ENCODE data around the gene ITIH3.

ITIH3 gene

GRCh38 chr3:52844290-52844975 lies 49.8 kb downstream of the ITIH3 start:
- no peak for DNase-seq (ENCODE audit: low spot score)

- DNase-seq (ENCODE audit: low spot score) = peak; percentile 72
Observed at GRCh38 chr3:52845157-52845556, 50.6 kb downstream of the ITIH3 start.

GRCh38 chr3:52845691-52846431 lies 51.3 kb downstream of the ITIH3 start:
- peak; percentile 45 for DNase-seq (ENCODE audit: low spot score)

- no peak for DNase-seq (ENCODE audit: low spot score)
Observed at GRCh38 chr3:52846432-52846965, 51.9 kb downstream of the ITIH3 start.

GRCh38 chr3:52847241-52847640 lies 52.6 kb downstream of the ITIH3 start:
- no peak for DNase-seq (ENCODE audit: low spot score)

GRCh38 chr3:52847726-52848125 lies 53.1 kb downstream of the ITIH3 start:
- no peak for DNase-seq (ENCODE audit: low spot score)

GRCh38 chr3:52848617-52849016 lies 54.0 kb downstream of the ITIH3 start:
- peak; percentile 76 for DNase-seq (ENCODE audit: low spot score)

- DNase-seq (ENCODE audit: low spot score) = no peak
Observed at GRCh38 chr3:52849656-52850055, 55.1 kb downstream of the ITIH3 start.

GRCh38 chr3:52851348-52851747 lies 56.8 kb downstream of the ITIH3 start:
- DNase-seq (ENCODE audit: low spot score) = peak; percentile 64

GRCh38 chr3:52852419-52852818 lies 57.8 kb downstream of the ITIH3 start:
- no peak for DNase-seq (ENCODE audit: low spot score)

GRCh38 chr3:52854013-52854412 lies 59.4 kb downstream of the ITIH3 start:
- no peak for DNase-seq (ENCODE audit: low spot score)

GRCh38 chr3:52856666-52857065 lies 62.1 kb downstream of the ITIH3 start:
- DNase-seq (ENCODE audit: low spot score) = no peak

GRCh38 chr3:52857133-52857532 lies 62.5 kb downstream of the ITIH3 start:
- no peak for DNase-seq (ENCODE audit: low spot score)

- DNase-seq (ENCODE audit: low spot score) = no peak
Observed at GRCh38 chr3:52857864-52858263, 63.3 kb downstream of the ITIH3 start.
